IMR-90 (cell line): Measurements from ENCODE around the gene NCS1. TPM values are rescaled to one million over a fixed set of nuclear protein-coding genes. Genes with fewer than 3 reads are reported as not detected.

Experiments used
- ATAC-seq: fragments of 200-7000 bp; cut with Tn5 transposase; 2 replicates; pipeline ENCODE4 v1.9.1; 2020; ENCODE audit warnings: low read depth, mild to moderate bottlenecking, moderate library complexity
- BruUV-seq: library from RNA; stranded (reverse); fragments of 400-500 nt; replicated peaks from 2 replicates; lab custom pipeline; 2021; lab: Mats Ljungman, UMichigan
- CTCF ChIA-PET: fragments of 300-600 bp; formaldehyde crosslinking; extraction: SDS; loops from one replicate; lab custom pipeline; 2021; ENCODE audit warnings: antibody characterized with exemption; lab: Yijun Ruan, JAX
- POLR2A ChIA-PET: fragments of 300-600 bp; sonication (Branson Sonifier 250); formaldehyde crosslinking; loops from one replicate; lab custom pipeline; 2022; ENCODE audit warnings: antibody characterized with exemption; ENCODE audit not compliant: unreplicated experiment; lab: Charles Lee
- DNase-seq: peaks from one replicate; pipeline ENCODE4 v3.0.0; 2013
- H2AFZ ChIP-seq: replicated peaks from 2 replicates; pipeline ENCODE3; 2013; ENCODE audit warnings: low read length, mild to moderate bottlenecking; ENCODE audit not compliant: poor library complexity
- H2AK5ac ChIP-seq: 2 replicates; pipeline ENCODE4 v1.6.1; 2013; ENCODE audit warnings: low read depth, low read length, inconsistent platforms
- H2AK9ac ChIP-seq: replicated peaks from 2 replicates; pipeline ENCODE3; 2013; ENCODE audit warnings: mild to moderate bottlenecking, low read depth, low read length, moderate library complexity; ENCODE audit not compliant: poor library complexity
- H2BK120ac ChIP-seq: 2 replicates; pipeline ENCODE4 v1.6.1; 2013; ENCODE audit warnings: low read depth, low read length, inconsistent platforms
- H2BK15ac ChIP-seq: 3 replicates; pipeline ENCODE4 v1.6.1; 2013; ENCODE audit warnings: low read depth, low read length, inconsistent platforms
- H2BK20ac ChIP-seq: 2 replicates; pipeline ENCODE4 v1.6.1; 2013; ENCODE audit warnings: low read depth, mild to moderate bottlenecking, inconsistent platforms, low read length, moderate library complexity
- H2BK5ac ChIP-seq: 2 replicates; pipeline ENCODE4 v1.6.1; 2013; ENCODE audit warnings: mild to moderate bottlenecking, low read depth, low read length, inconsistent platforms; ENCODE audit not compliant: poor library complexity, severe bottlenecking
- H3K14ac ChIP-seq: replicated peaks from 2 replicates; pipeline ENCODE4 v1.6.1; 2013; ENCODE audit warnings: low read depth, low read length, inconsistent platforms
- H3K18ac ChIP-seq: 2 replicates; pipeline ENCODE4 v1.6.1; 2013; ENCODE audit warnings: low read depth, low read length, control low read depth
- H3K23ac ChIP-seq: 2 replicates; pipeline ENCODE4 v1.6.1; 2013; ENCODE audit warnings: low read depth, low read length, inconsistent platforms
- H3K27ac ChIP-seq: 2 replicates; pipeline ENCODE4 v1.5.1; 2013; ENCODE audit warnings: mild to moderate bottlenecking, control low read depth, low read length; ENCODE audit not compliant: insufficient read depth
- H3K27me3 ChIP-seq: 2 replicates; pipeline ENCODE4 v1.6.1; 2013; ENCODE audit warnings: low read length; ENCODE audit not compliant: control insufficient read depth, insufficient read depth
- H3K36me3 ChIP-seq: 2 replicates; pipeline ENCODE4 v1.6.1; 2013; ENCODE audit warnings: low read length, mixed read lengths; ENCODE audit not compliant: control insufficient read depth, insufficient read depth
- H3K4ac ChIP-seq: 2 replicates; pipeline ENCODE4 v1.6.1; 2013; ENCODE audit warnings: low read depth, low read length, inconsistent platforms
- H3K4me1 ChIP-seq: 2 replicates; pipeline ENCODE4 v1.6.1; 2013; ENCODE audit warnings: low read length, mixed read lengths; ENCODE audit not compliant: control insufficient read depth, insufficient read depth
- H3K4me2 ChIP-seq: 2 replicates; pipeline ENCODE4 v1.6.1; 2013; ENCODE audit warnings: low read depth, mild to moderate bottlenecking, control low read depth, low read length, moderate library complexity
- H3K4me3 ChIP-seq: 2 replicates; pipeline ENCODE4 v1.5.1; 2013; ENCODE audit warnings: low read depth, mild to moderate bottlenecking, control low read depth, low read length, moderate library complexity; ENCODE audit not compliant: insufficient read depth
- H3K56ac ChIP-seq: 2 replicates; pipeline ENCODE4 v1.6.1; 2013; ENCODE audit warnings: low read length, inconsistent platforms; ENCODE audit not compliant: insufficient read depth; ENCODE audit errors: extremely low read depth
- H3K79me1 ChIP-seq, 2 experiments: 2 replicates each; pipeline ENCODE4 v1.6.1; 2013; ENCODE audit warnings: low read length in 2 of 2, inconsistent platforms in 1 of 2, low read depth in 1 of 2
- H3K9ac ChIP-seq: 2 replicates; pipeline ENCODE4 v1.6.1; 2013; ENCODE audit warnings: low read depth, low read length, control low read depth
- H3K9me1 ChIP-seq: 2 replicates; pipeline ENCODE4 v1.6.1; 2013; ENCODE audit warnings: low read length, inconsistent platforms; ENCODE audit not compliant: insufficient read depth
- H3K9me3 ChIP-seq: 2 replicates; pipeline ENCODE4 v1.6.1; 2013; ENCODE audit warnings: low read length; ENCODE audit not compliant: control insufficient read depth, insufficient read depth
- H4K20me1 ChIP-seq: 2 replicates; pipeline ENCODE4 v1.6.1; 2013; ENCODE audit warnings: low read length, inconsistent platforms; ENCODE audit not compliant: insufficient read depth
- H4K5ac ChIP-seq: 2 replicates; pipeline ENCODE4 v1.6.1; 2013; ENCODE audit warnings: mild to moderate bottlenecking, low read depth, low read length, control low read depth
- H4K8ac ChIP-seq, 2 experiments: 2 replicates each; pipeline ENCODE4 v1.6.1; 2013; ENCODE audit warnings: low read depth in 2 of 2, low read length in 2 of 2, control low read depth in 1 of 2, inconsistent platforms in 1 of 2
- H4K91ac ChIP-seq: 2 replicates; pipeline ENCODE4 v1.6.1; 2013; ENCODE audit warnings: low read depth, low read length, inconsistent platforms; ENCODE audit not compliant: insufficient read depth
- BHLHE40 ChIP-seq: fragments of 150-350 bp; IDR thresholded peaks from 2 replicates; pipeline ENCODE4 v1.6.1; 2016; ENCODE audit warnings: mild to moderate bottlenecking, low read depth, low read length
- CEBPB ChIP-seq: IDR thresholded peaks from 2 replicates; pipeline ENCODE4 v1.6.1; 2012; ENCODE audit warnings: low read depth, low read length, improper control_type of control experiment
- CHD1 ChIP-seq: IDR thresholded peaks from 2 replicates; pipeline ENCODE4 v1.6.1; 2012; ENCODE audit warnings: low read depth, low read length, improper control_type of control experiment
- MAFK ChIP-seq: IDR thresholded peaks from 2 replicates; pipeline ENCODE4 v1.6.1; 2012; ENCODE audit warnings: low read depth, low read length, improper control_type of control experiment
- MXI1 ChIP-seq: IDR thresholded peaks from 2 replicates; pipeline ENCODE4 v1.6.1; 2012; ENCODE audit warnings: low read depth, mild to moderate bottlenecking, low read length, moderate library complexity, borderline replicate concordance
- NFE2L2 ChIP-seq: fragments of 150-350 bp; IDR thresholded peaks from 2 replicates; pipeline ENCODE4 v1.6.1; 2016; ENCODE audit warnings: low read depth, mild to moderate bottlenecking, low read length
- RAD21 ChIP-seq: IDR thresholded peaks from 2 replicates; pipeline ENCODE4 v1.6.1; 2012; ENCODE audit warnings: low read length, improper control_type of control experiment
- RCOR1 ChIP-seq: IDR thresholded peaks from 2 replicates; pipeline ENCODE4 v1.6.1; 2012; ENCODE audit warnings: mild to moderate bottlenecking, low read length, improper control_type of control experiment; ENCODE audit not compliant: insufficient replicate concordance
- RFX5 ChIP-seq: IDR thresholded peaks from 2 replicates; pipeline ENCODE4 v1.8.0; 2012; ENCODE audit warnings: low read depth, mild to moderate bottlenecking, low read length, moderate library complexity
- SMC3 ChIP-seq: fragments of 150-350 bp; IDR thresholded peaks from 2 replicates; pipeline ENCODE4 v1.6.1; 2016; ENCODE audit warnings: low read depth, mild to moderate bottlenecking, antibody characterized with exemption, low read length, moderate library complexity
- WGBS, 2 experiments: methylation state at CpG; one replicate each; pipeline versions ENCODE4 v1.1.5 to v1.1.7; 2013; ENCODE audit warnings: missing lambda C conversion rate in 2 of 2; ENCODE audit not compliant: insufficient read length in 1 of 2; ENCODE audit errors: extremely low coverage in 2 of 2; 5-methylcytosine and 5-hydroxymethylcytosine counted together
- dilution Hi-C: fragments of 300-500 bp; cut with HindIII; formaldehyde crosslinking; loops from one replicate; pipeline ENCODE4 v1.14.3; 2018; ENCODE audit warnings: low sequenced_read_pairs; ENCODE audit not compliant: unreplicated experiment
- in situ Hi-C: fragments of 300-500 bp; cut with MboI; formaldehyde crosslinking; loops from 3 replicates; pipeline ENCODE4 v1.14.3; 2019; ENCODE audit warnings: low sequenced_read_pairs, inconsistent platforms, mixed read lengths
- intact Hi-C: fragments of 100-400 bp; cut with micrococcal nuclease; formaldehyde crosslinking; loops from 2 replicates; pipeline ENCODE4 v1.10.0; 2022
- polyA plus RNA-seq, 3 experiments: library from polyadenylated mRNA; depleted of rRNA; stranded (reverse); fragments of >200 nt; gene quantifications; 2 replicates each; pipeline ENCODE4 v1.2.3, GENCODE V29; 2012; ENCODE audit warnings: low replicate concordance in 1 of 3
- total RNA-seq: library from RNA; depleted of rRNA; stranded (reverse); fragments of >200 nt; gene quantifications from 2 replicates; pipeline ENCODE4 v1.2.3, GENCODE V29; 2012
- TF ChIP-seq, protein P1 (sequence below): conservative IDR thresholded peaks from 2 replicates; pipeline ENCODE4 v1.5.1; 2012; ENCODE audit warnings: mild to moderate bottlenecking, low read depth, low read length, improper control_type of control experiment

Gene NCS1
- total and polyA plus RNA-seq, 2 of the 4 experiments (the other 2 are of a cell fraction): 41.0 to 60.5 TPM

DNA sequence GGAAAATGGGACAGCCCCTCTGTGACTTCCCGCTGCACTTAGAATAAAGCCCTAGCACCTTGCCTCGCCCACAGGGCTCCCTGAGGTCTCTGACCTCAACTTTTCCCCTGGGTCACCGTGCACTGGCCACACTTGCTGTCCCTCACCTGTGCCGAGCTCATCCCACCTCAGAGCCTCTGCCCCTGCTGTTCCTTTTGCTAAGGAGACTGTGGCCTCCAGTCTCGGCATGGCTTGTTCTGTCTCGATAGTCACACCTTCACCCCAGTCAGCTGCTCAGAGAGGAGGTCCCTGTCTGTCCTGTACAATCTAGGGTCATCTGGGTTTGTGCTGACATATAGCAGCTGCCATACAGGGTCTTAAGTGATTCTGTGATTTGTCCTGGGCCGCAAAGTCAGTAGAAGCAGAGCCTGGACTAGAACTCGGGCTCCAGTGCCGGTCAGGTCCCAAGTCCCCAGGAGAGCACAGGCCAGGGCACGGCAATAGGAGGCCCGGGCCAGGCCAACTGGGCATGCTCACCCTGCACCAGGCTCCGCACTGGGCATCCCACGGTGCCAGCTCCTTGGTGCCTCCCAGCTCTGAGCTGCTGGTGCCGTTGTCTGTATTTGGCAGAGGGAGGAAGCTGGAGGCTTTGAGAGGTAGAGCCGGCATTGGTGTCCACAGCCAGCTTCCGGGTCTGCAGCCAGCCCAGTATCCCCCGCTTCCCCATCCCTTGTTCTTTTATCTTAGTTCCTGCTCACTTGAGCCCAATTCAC, 35.2 kb downstream of the NCS1 start:
- Histone ChIP-seq H3K9ac (no peak overlapping the region), H2AK5ac (no peak overlapping the region), H3K4me1 (no peaks in the 10 kb centered on the region), H3K23ac (no peak overlapping the region), H3K4ac (no peak overlapping the region), H2BK5ac (no peak overlapping the region), H3K9me1 (peaks cover 3% of the 10 kb centered on the region; the same call in 1 of the 2 replicates), H3K4me3 (no peak overlapping the region), H4K91ac (no peak overlapping the region), H4K8ac (no peak overlapping the region), H3K27me3 (no peaks in the 10 kb centered on the region), H2AK9ac (no peak overlapping the region), H3K56ac (no peak overlapping the region), H2AFZ (no peak overlapping the region), H3K4me2 (no peak overlapping the region), H4K5ac (no peak overlapping the region), H3K27ac (no peak overlapping the region), H3K79me1 (peaks cover 17 to 67% of the 10 kb centered on the region in 2 experiments), H2BK120ac (no peak overlapping the region), H3K9me3 (no peaks in the 10 kb centered on the region), H2BK20ac (no peak overlapping the region), H3K18ac (no peak overlapping the region), H3K36me3 (peaks cover 18% of the 10 kb centered on the region), H2BK15ac (no peak overlapping the region), H4K20me1 (peaks cover 34% of the 10 kb centered on the region), H3K14ac (no peak overlapping the region)
- intact Hi-C loops: no loop called here
- no peak for ATAC-seq
- no peak for DNase-seq
- in situ Hi-C loops: no loop called here
- ChIA-PET POLR2A (no interaction called here), CTCF (no interaction called here)
- dilution Hi-C loops: no loop called here
- WGBS, 2 experiments: 85% methylated on average over 9 of the region's 17 CpGs; no CpG with 5 or more reads in 1 of the 2 experiments
- TF ChIP-seq MAFK (no peak), CEBPB (no peak), SMC3 (no peak), RCOR1 (no peak), RAD21 (no peak), MXI1 (no peak), RFX5 (no peak), CHD1 (no peak), BHLHE40 (no peak), NFE2L2 (no peak)
- TF ChIP-seq, protein P1, sequence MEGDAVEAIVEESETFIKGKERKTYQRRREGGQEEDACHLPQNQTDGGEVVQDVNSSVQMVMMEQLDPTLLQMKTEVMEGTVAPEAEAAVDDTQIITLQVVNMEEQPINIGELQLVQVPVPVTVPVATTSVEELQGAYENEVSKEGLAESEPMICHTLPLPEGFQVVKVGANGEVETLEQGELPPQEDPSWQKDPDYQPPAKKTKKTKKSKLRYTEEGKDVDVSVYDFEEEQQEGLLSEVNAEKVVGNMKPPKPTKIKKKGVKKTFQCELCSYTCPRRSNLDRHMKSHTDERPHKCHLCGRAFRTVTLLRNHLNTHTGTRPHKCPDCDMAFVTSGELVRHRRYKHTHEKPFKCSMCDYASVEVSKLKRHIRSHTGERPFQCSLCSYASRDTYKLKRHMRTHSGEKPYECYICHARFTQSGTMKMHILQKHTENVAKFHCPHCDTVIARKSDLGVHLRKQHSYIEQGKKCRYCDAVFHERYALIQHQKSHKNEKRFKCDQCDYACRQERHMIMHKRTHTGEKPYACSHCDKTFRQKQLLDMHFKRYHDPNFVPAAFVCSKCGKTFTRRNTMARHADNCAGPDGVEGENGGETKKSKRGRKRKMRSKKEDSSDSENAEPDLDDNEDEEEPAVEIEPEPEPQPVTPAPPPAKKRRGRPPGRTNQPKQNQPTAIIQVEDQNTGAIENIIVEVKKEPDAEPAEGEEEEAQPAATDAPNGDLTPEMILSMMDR: no peak
- no TSS peak for BruUV-seq
